NOMO-1 treated with DMSO at 0.1 percent for 48 hours (cell line): ENCODE measurements around the gene CAMK2N1.

Experiments used
- DNase-seq: peaks from one replicate; lab custom pipeline; 2025; ENCODE audit not compliant: unreplicated experiment; lab: John Stamatoyannopoulos, UW

The CAMK2N1 gene

GRCh38 chr1:20446796-20447195, 39.2 kb downstream of the CAMK2N1 start:
- no peak for DNase-seq

- DNase-seq = no peak
Measured at GRCh38 chr1:20445956-20446355, 40.1 kb downstream of the CAMK2N1 start.

- DNase-seq = no peak
Measured at GRCh38 chr1:20443703-20444586, 42.1 kb downstream of the CAMK2N1 start.

- DNase-seq = no peak
Measured at GRCh38 chr1:20442920-20443625, 42.9 kb downstream of the CAMK2N1 start.

- no peak for DNase-seq
Measured at GRCh38 chr1:20440785-20441200, 45.2 kb downstream of the CAMK2N1 start.

GRCh38 chr1:20439282-20439681, 46.7 kb downstream of the CAMK2N1 start:
- DNase-seq = no peak

GRCh38 chr1:20437640-20438039, 48.4 kb downstream of the CAMK2N1 start:
- no peak for DNase-seq

GRCh38 chr1:20432891-20433290, 53.1 kb downstream of the CAMK2N1 start:
- DNase-seq = no peak
